GM18519 (cell line): ENCODE data around the gene RGS16.

Source experiments
- ATAC-seq: cut with Tn5 transposase; IDR thresholded peaks from one replicate; pipeline ENCODE4 v1.9.1; 2021; ENCODE audit warnings: mild to moderate bottlenecking, moderate library complexity; ENCODE audit not compliant: unreplicated experiment, low FRiP score

Gene RGS16

DNA sequence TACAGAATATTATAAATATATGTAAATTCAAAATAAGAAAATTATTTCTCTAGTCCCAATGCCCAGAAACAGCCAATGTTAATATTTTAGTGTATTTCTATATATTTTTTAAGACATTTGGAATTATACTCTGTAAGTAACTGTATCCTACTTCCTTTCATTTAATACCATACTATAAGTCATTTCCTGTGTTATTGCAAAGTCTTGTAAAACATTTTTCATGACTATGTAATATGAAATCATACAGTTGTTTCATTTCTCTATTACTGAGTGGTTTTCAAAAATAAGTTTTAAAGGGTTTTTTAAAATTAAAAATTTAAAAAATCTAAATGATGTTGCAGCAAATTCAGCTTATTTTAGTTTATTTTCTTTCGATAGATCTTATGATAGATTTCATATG is 17.1 kb downstream of the RGS16 start:
- no peak for ATAC-seq

DNA sequence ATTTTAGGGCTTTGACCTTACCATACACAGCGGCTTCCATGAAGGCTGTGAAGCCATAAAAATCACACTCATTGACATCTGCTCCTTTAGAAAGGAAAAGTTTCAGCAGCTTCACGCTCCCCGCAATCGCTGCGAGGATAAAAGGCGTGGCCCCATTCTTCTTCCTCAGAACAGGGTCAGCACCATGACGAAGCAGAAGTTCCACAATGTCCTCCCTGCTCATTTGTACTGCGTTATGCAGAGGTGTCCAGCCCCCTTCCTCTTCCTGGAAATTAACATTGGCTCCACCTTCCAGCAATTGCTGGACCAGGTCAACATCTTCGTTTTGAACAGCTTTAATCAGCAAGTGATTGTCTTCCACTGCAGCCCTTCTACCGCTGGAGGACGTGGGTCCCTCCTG is 17.8 kb downstream of the RGS16 start:
- ATAC-seq: no peak

DNA sequence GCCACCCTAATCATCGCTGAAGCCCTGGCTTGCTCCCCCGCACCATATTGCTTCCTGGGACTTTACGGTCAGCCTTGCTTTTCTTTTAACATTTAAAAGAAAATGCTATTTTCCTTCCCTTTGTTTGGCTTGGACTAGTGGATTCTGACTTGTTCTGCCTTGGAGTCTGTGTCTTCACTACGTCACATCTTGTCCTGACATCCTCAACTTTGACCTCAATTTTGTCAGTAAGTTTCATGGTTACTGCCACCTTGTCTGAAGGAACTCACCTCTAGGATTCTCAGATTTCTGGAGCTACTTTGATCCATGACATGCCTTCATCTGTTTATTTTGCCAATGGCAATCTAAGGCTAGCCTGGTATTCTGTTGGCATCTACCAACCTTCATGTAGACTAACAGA is 19.4 kb downstream of the RGS16 start:
- ATAC-seq: no peak

DNA sequence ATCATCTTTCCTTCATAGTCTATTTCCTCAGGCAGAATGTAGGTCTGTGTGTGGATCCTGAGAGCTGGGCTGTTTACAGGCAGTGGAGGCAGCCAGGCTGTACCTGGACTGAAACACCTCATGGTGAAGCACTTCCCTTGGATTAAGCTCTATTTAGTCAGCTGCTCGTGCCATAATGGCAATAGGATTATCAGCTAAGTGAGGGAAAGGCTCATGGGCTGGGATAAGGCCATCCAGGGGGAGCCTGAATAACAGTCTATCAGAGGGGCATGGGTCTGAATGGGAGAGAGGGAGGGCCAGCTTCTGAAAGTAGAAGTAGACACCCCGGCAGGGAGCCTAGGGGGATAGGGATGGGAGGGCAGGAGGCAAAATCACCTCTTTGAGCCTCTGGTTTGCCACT is 23.5 kb downstream of the RGS16 start:
- ATAC-seq: no peak

DNA sequence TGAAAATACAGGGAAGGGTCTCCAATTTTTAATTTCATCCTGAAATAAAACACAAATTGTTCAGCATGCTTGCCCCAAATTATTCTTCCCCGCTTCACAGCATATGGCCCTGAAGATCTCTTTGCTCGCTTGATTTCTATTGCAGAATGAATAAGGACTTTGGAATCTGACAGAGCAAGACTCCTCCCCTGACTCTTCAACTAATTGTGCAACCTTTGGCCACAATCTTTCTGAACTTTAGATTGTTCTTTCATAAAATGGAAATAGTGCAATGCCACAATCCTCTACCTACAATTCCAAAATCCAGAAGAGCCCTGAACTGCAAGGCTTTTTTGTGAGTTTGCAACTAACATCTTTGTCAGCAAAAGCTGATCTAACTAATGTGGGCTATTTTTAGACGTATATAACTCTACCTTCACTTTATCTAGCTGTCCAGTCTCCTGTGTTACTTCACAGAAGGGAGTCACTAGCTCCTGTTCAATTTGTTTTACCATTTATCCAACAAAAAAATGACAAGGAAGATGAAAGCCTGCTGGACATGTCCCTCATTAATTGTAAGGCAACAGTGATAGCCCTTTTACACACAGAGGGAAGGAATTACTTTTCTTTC is 28.5 kb downstream of the RGS16 start:
- no peak for ATAC-seq

DNA sequence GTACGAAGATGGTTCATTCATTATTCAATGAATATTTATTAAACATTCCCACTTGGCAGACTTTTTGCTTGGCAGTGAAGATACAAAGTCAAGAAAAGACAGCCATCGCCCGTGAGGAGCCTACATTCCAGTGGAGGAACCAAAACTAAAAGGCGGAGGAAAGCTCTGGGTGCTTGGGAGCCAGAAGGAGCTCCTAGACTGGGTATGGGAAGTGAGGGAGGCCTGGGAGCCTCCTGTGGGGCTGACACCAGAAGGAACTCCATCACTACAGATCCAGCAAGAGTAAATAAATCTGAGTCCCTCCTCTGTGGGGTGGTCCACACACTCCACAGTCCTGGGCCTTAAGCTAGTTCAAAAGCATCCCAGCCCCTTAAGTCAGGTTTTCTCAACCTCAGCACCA is 30.0 kb downstream of the RGS16 start:
- no peak for ATAC-seq

DNA sequence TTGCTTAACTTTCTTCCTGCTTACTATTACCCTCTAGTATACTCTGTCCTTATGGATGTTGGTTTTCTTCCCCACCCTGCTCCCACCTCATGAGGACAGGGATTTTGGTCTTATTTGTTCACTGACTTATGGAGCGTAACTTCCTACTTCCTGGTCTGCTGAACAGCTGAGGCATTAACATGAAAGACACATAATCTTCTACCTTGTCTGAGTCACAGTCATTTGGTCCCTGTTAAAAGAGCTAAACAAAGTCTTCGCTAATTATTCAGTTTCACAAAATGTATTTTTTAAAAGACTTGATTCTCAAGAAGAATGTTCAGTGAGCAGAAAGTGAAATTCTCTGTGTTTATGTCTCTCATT is 33.6 kb downstream of the RGS16 start:
- no peak for ATAC-seq

DNA sequence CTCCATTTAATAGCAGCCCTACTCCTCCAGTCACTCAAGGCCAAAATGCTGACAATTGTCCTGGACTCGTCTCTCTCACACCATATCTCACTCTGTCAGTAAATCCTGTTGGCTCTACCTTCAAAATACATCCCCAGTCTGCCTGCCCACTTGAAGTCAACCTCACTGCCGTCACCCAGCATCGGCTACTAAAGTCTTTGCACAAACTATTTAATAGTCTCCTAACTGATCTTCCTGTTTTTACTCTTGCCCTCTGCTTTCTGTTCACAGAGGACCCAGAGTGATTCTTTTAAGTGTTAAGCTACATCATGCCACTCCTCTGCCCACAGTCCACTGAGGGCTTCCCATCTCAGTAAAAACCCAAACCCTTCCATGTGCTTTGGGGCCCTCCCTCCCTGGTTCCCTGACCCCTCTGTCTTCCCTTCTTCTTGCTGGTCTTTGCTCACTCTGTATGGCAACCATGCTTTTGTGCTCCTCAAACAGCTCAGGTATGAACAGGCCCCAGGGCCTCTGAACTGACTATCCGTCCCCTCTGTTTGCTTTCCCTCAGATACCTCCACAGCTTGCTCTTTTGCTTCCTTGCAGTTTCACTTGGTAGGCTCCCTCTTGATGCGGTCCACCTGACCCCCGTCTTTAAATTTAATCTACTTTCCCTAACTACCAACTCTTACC is 34.1 kb downstream of the RGS16 start:
- no peak for ATAC-seq

DNA sequence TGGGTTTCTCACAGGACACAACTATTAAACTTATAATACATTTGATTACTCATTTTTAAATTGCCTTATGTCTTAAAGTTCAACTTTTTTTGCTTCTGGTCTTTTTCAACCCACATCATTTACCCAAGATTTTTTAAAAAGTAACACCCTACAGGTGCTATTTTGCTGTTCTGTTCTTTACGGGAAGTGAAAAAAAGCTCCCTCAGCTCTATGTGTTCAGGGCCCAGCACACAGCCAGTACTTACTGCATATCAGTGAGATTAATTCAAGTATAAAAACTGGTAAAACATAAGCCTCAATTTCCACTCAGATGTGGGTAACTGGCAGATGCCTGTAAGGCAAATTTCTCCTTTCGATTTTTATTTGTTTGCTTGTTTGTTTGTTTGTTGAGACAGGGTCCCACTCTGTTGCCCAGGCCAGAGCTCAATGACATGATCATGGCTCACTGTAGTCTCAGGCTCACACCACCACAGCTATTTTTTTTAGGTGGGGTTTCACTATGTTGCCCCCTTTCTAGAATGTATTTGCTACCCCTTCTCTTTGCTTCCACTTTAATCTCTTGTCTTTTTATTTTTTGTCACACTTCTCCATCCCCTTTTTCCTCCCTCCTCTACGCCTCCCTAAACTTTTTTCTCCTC is 35.4 kb downstream of the RGS16 start:
- ATAC-seq: no peak

DNA sequence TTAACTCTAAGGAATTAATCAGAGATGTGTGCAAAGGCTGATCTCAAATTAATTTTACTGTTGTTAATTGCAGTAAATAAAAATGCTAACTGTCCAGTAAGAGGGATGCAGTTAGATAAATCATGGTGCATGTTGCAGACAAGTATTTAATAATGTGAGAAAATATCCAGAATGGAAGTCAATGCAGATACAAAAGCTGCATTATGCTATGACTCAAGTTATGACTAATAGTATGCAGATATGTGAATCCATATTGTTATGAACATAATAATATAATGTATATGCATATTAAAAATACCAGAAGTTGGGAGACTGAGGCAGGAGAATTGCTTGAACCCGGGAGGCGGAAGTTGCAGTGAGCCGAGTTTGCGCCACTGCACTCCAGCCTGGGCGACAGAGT is 36.6 kb downstream of the RGS16 start:
- ATAC-seq: no peak

DNA sequence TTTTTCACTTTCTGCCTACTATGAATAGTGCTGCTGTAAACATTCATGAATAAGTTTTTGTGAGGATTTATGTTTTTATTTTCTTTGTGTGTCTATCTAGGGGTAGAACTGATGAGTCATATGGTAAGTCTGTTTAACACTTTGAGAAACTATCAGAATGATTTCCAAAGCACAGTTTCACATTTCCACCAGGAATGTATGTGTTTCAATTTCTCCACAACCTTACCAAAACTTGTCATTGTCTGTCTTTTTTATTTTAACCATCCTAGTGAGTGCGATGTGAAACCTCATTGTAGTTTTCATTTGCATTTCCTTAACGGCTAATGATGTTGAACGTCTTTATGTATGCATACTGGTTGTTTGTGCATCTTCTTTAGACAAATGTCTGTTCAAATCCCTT is 38.7 kb downstream of the RGS16 start:
- ATAC-seq: no peak

DNA sequence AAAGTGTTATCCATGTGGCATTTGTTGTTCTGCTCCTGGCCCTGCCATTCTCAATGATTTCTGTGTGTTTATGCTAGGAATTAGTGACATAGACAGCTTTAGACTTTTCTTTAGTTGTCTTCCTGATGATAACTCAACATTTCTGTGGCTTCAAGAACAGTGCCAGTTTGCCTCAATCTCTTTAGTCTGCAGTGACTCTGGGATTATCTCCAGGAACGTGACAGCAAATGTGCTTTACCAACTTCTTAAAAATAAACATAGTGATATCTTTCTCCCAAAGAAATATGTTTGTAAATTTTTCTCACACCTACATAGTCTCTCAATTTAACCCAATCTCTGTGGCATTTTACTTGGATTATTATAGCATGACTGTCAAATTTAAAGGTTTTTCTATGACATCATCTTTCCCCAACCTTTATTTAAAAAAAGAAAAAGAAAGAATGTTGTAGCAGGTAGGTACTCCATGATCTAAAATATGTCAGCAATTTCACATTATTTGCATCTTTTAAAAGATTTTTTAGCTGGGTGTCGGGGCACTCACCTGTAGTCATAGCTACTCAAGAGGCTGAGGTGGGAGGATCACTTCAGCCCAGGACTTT is 39.7 kb downstream of the RGS16 start:
- ATAC-seq: no peak

DNA sequence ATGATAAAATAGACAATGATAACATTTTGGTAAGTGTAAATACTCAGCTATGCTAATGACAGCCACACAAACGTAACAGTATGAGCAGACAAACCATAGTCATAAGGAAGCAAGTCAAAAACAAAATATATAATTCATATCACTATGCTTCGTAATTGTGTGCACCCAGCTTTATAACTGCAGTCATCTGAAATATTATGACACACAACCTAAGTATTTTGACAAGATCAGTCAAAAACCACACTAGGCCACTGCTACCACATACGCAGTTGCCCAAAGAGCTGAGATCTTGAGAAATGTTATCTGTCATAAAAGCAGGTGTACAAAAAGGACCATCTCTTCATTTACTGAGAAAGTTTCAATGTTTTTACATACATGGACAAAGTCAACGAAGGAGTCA is 41.1 kb downstream of the RGS16 start:
- ATAC-seq: no peak

DNA sequence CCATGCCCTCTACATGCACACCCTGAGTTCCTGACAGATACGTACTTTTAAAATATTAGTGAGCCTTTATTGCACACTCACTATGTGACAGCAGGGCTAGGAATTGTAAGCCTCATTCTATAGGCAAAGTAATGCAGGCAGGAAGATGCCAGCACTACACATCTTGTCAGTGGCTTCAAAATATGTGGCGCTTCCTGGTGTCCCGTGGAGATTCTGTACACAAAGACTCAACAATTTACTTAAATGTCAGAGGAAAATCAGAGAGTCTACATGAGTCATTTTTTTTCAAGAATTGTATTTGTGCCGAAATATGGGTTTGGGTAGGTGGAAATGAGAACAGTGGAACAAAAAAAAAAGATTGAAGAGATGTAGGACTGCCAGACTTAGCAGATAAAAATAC is 42.7 kb downstream of the RGS16 start:
- ATAC-seq: no peak

DNA sequence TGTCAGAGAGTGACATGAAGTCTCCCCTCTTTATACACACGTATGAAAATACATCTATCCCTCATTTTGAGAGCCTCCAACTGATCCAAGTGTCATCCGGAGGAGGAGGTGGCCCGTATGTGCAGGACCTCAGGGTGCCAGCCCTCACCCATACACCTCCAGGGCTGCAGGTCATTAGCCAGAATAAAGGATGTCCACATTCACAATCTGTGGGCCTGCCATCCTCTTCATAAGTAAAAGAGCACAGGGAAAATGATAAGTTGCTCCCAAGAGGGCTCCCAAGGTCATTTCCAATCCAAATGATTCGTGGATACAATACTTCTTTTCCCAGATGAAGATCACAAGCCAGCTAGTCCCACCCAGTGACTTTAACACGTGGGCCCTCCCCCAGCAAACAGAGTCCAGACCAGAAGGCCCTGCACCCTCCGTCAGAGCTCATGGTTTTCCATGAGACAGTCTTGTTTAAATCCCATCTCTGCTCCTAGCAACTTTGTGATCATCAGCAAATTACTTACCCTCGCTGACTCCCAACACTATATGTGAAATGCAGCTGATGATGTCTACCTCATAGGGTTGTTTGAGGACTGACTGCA is 43.7 kb downstream of the RGS16 start:
- ATAC-seq: no peak

DNA sequence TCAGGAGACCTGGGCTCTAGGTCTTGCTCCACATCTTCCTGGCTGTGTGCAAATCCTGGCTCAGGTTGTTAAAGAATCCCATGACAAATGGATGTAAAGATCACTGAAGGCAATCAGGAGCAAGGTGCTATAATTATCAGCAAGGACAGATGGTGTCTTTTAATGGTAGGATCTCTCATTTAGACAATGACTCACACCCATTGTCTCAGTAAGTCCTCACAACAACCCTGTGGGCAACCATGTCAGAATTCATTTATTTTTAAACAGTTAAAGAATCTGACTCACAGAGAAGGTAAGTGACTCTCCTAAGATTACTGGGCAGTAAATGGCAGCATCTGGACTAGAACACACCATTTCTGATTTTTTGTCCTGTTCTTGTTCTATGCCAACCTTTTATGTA is 47.9 kb downstream of the RGS16 start:
- no peak for ATAC-seq

DNA sequence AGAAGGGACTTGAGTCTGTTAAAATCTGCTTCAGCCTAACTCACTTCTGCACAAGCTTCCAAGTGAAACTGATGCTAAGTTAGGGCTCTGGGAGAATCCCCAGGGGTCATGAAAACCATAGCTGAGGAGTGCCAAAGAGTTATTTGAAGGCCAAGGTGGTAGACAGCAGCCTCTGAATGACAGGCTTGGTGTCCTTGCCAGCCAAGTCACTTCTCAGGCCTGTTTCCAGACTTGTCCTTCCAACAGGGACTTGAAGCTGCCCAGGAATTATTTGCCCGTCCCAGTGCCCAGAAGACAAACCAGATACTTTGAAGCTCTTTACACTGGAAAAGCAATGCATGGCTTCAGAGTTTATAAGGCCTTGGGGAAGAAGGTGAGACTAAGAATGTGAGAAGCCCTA is 48.7 kb downstream of the RGS16 start:
- no peak for ATAC-seq

DNA sequence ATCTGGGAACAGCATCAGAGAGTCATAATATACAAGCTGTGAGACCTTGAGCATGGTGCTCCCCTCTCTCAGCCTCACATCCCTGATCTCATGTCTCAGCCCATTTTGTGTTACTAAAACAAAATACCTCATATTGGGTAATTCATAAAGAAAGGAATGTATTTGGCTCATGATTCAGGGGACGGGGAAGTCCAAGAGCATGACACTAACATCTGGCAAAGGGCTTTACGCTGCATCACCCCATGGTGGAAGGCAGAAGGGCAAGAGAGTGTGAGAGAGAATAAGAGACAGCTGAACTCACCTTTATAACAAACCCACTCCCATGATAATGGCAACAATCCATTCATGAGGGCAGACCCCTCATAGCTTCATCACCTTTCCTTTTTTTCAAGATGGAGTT is 51.7 kb downstream of the RGS16 start:
- ATAC-seq: no peak

DNA sequence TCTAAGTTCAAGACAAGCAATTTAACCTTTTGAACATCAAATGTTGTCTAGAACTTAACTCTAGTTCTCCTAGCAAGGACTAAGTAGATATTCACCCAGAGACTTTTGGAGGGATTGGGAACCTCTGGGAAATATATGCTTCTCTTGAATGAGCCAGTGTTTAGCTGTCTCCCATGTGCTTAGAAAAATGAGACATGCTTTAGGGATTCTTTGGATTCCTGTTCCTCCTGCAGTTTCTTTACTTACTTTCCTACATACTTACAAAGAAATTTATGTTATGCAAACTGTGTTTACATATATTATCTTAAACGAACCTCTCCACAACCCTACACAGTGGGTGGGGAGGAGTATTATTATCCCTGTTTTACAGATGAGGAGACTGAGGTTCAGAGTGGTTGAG is 54.4 kb downstream of the RGS16 start:
- ATAC-seq: no peak

DNA sequence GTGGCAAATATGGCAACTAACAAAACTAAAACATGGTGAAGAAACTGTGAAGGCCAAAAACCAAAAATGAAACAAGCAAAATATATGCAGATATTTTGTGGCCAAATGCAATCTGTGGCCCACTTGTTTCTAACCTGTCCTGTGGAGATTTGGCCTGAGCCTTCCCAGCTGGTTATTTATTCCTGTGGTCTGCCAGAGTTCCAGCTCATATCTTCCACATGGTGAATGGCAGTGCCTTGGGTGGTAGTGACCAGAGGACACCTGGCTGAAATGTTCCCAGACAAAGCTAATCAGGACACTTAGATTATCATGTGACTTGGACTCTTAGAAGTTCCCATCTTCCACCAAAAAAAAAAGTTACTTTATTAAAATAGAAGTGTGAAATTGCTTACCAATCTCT is 54.8 kb downstream of the RGS16 start:
- ATAC-seq: no peak
